ENCODE measurements around the gene STK36.

STK36 gene

DNA sequence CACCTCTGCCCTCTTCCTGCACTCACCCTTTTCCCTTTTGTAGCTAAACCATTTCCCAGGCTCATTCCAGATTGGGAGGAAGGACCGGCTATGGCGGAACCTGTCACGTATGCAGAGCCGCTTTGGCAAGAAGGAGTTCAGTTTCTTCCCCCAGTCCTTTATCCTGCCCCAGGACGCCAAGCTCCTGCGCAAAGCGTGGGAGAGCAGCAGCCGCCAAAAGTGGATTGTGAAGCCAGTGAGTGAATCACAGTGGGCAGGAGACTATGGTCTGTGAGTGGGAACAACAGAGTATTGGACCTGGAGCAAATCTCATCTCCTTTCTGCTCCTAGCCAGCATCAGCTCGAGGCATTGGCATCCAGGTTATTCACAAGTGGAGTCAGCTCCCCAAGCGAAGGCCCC lies 75.1 kb downstream of the STK36 start:
- DNase-seq (ENCODE audit: low spot score): no peak

DNA sequence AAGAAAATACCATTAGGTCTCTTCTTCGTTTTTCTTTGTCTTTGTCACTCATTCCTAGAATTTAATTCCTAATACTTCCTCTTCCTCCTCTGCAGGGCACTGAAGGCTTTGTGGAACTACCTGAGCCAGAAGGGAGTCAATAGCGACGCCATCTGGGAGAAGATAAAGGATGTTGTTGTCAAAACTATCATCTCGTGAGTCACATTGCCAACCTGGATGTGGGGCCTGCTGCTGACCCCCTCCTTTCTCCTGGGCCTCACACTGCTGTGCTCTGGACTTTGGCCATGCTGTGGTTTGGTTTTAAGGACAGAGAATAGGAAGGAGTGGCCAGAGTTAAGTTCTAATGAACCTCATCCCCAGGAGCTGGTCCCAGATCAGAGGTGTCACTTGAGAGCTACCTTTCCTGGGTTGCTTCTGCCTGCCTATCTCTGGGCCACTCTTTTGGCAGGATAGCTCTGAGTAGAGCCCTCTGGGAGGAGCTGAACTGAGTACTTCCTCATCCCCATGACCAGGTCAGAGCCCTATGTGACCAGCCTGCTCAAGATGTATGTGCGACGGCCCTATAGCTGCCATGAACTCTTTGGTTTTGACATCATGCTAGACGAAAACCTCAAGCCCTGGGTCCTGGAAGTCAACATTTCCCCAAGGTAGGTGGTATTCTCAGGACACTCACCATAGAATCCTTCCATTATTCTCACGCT lies 77.0 kb downstream of the STK36 start:
- DNase-seq (ENCODE audit: low spot score): no peak

Data from AG08396 (cell line).